Measurements from ENCODE around the gene SMIM38.

SMIM38 gene

DNA sequence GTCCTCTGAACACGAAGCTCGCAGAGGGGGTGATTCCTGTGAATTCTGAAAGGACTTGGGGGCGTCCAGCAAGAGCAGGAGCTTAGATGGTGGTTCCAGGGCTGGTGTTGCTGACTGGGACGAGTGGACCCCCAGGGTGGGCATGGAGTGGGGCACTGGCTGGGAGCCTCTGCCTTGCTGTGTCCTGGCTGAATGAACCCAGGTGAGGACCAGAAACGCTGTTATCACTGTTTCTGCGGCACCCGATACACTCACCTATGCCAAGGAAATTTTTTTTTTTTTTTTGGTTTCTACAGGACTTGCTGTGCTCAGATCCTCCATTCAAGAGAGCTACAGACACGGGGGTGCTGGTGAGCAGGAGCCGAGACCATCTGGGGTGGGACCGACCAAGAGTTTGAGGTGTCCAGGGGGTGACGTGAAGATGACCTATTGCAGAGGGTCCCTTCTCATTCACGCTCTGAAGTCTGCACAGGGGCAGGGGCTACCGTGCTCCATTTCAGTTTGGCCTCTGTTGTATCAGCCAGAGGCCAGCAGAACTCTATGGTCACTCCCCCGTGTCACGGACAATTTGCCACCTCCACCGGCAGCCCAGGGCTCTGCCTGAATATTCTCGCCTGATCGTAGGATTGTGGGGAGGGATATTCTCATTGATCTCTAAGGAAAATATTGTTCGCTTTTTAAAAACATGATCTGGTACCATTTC is 3.6 kb downstream of the SMIM38 start:
- DNase-seq (ENCODE audit: low read depth): no peak

GRCh38 chr11:69160296-69161116 is 4.8 kb downstream of the SMIM38 start:
- DNase-seq (ENCODE audit: low read depth): no peak

DNA sequence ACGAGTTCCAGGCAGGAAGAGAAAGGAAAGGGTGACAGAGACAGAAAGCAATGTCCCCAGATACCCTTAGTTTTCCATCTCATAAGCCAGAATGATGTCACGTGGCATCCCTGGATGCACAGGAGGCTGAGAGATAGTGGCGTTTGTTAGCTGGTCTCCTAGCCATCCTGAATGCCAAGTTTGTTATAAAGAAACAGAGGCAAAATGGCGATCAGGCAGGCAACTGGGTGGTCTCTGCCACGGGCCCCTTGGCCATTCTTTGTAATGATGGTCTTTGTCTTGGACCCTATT is 5.3 kb downstream of the SMIM38 start:
- DNase-seq (ENCODE audit: low read depth): no peak

GRCh38 chr11:69162505-69162904 is 6.8 kb downstream of the SMIM38 start:
- DNase-seq (ENCODE audit: low read depth): no peak

DNA sequence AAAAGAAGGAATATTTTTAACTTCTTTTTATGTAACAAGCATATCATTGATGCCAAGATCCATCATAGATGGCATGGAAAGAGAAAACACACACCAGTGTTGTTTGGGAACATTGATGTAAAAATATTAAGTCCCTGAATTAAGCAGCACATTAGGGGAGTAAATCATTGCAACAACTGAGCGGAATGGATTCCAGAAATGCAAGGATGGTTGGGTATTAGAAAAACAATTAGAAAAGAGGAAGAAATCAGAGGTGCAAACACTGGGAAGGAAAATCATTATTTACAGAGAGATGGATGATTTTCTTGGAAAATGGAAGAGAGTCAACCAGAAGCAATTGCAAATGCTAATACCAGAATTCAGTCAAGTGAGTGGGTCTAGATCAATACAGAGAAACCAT is 8.1 kb downstream of the SMIM38 start:
- no peak for DNase-seq (ENCODE audit: low read depth)

DNA sequence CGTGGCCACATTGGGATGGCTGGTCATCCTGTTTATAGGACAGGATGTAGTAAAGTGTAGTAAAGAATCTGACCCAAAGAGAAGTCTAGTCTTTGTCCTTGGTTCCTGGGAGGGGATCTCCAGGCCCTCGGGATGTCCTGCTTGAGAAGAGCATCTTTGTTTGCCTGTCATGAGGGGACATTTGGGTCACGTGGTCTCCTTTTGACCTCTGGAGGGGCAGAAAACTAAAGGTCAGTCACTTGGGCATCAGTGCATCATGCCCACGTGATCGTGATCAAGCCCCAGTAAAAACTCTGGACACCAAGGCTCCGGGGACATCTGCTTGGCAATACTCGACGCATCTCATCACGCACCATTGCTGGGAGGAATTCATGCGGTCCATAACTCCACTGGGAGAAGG is 9.1 kb downstream of the SMIM38 start:
- no peak for DNase-seq (ENCODE audit: low read depth)

DNA sequence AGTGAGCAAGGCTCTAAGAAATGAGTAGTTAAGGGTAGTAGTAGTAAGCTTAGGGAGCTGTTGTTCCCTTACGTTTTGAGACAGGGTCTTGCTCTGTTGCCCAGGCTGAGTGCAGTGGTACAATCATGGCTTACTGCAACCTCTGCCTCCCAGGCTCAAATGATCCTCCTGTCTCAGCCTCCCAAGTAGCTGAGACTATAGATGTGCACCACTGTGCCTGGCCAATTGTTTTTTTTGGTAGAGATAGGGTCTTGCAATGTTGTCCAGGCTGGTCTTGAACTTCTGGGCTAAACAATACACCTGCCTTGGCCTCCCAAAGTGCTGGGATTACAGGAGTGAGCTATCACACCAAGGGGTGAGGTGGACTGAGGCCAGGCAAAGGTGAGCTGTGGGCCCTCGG is 10.0 kb downstream of the SMIM38 start:
- no peak for DNase-seq (ENCODE audit: low read depth)

DNA sequence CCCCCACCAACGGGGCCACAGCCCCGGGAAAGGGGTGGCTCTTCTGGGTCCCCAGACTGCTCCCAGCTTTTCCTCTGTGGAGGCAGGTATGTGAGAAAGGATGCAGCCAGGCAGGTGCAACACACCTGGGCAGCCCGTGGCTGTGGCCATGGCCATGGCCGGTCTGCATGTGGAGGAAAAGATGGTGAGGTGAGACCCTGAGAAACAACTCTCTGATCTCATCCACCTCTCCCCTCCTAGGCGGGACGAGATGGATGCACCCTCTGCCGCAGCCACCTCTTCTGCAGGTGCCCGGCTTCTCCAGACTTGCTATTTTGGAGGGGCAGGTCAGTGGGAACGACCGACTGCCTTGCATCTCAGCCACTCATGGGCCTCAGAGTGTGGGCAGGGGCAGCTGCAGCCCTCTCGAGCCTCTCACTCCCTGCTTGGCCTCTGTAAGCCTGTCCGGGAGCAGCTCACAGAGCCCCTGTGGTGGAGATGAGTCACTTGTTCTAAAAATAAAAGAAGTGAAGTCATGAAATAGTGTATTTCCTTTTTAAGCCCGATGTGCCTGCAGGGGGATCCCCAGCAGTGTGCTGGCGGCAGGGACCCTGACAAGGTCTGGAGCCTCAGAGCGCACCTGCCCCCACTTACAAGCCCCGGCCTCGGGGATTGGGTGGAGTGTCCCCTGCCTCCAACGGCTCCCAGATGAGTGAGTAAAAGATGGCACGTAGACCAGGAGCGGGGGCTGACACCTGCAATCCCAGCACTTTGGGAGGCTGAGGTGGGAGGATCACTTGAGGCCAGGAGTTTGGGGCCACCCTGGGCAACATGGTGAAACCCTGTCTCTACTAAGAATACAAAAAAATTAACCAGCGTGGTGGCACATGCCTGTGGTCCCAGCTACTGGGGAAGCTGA is 10.7 kb downstream of the SMIM38 start:
- DNase-seq (ENCODE audit: low read depth): peak; percentile 92

DNA sequence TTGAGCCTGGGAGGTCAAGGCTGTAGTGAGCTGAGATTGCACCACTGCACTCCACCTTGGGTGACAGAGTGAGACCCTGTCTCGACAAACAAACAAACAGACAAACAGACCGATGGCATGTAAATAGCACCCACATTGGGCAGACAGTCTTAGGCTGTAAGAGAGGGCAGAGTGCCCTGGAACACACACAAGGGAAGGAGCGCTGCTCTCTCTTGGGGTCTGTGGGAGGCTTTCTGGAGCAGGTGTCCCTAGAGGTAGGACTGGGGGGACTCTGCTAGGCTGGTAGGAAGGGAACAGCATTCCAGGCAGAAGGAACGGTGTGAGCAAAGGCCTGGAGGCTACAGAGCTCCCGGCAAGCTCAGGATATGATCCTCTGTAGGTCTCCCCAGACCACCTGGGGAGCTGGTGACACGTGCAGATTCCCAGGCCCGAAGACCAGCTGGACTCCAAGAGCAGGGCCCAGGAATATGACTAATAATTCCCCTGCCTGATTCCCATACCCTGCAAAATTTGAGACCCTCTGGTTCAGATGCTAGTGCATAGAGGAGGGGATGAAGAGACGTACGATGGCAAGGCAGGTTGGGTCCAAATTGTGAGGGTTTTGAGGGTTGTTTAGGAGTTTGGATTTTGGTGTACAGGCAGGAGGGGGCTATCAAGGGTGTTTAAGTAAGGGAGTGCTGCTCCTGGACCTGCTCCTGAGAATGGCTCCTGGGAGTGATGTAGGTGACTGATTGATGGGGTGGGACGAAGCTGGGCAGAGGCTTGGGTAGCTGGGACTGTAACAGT is 11.6 kb downstream of the SMIM38 start:
- DNase-seq (ENCODE audit: low read depth): no peak

- DNase-seq (ENCODE audit: low read depth): peak; percentile 42
Observed at GRCh38 chr11:69167916-69168691, 12.4 kb downstream of the SMIM38 start.

DNA sequence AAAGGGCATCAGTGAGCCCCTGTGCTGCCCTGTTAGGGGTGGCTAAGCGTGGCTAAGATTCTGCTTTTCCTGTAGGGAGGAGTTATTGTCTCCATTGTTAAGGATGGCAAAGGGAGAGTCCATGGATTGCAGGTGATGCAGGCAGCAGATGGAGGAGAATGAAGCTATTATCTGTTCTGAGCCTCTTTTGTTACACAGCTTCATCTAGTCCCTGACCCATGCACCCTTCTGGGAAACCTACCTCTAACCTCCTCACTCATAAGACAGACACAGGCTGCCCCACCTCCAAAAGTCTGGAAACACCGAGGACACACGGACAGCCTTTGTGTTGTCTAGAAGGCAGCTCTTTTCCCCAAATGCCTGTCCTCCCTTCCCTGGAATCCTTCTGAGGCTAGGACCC is 13.7 kb downstream of the SMIM38 start:
- no peak for DNase-seq (ENCODE audit: low read depth)

GRCh38 chr11:69170704-69171103 is 15.0 kb downstream of the SMIM38 start:
- no peak for DNase-seq (ENCODE audit: low read depth)

GRCh38 chr11:69171476-69172240 is 15.9 kb downstream of the SMIM38 start:
- DNase-seq (ENCODE audit: low read depth): no peak

GRCh38 chr11:69172674-69173073 is 16.9 kb downstream of the SMIM38 start:
- peak; percentile 41 for DNase-seq (ENCODE audit: low read depth)

DNA sequence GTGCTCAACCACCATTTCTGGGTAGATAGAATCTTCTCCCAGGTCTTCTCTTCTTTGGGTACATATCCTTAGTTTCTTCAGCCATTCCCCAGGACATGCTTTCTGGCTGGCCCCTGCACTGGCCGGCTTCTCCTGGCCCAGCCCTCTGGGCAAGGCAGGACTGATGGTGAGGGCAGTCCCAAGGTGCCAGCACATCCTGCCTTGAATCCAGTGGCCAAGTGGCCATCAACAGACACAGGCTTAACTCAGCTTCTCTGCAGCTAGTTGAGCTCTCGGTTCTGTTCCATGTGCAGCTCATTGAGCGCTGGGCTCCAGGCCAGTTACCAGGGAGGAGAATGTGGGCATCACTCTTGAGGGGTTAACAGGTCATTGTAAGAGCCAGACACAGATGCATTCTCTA is 17.6 kb downstream of the SMIM38 start:
- DNase-seq (ENCODE audit: low read depth): peak; percentile 16

GRCh38 chr11:69173925-69174581 is 18.3 kb downstream of the SMIM38 start:
- DNase-seq (ENCODE audit: low read depth): peak; percentile 58

DNA sequence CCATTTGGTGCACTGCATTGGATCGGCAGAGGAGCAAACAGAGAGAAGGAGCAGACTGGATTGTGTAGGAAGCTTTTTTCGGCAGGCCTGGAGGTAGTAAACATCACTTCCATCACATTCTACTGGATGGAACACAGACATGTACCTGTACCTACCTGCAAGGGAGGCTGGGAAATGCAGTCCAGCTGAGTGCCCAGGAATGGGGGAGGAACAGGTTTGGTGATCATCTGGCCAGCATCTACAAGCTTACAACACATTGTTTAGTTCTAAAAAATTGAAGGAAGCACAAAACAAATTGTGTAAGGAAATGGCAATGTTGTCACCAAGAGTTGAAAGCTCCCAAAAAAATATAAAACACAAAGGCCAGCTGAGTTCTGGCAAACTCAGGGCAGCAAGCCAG is 19.1 kb downstream of the SMIM38 start:
- DNase-seq (ENCODE audit: low read depth): no peak

DNA sequence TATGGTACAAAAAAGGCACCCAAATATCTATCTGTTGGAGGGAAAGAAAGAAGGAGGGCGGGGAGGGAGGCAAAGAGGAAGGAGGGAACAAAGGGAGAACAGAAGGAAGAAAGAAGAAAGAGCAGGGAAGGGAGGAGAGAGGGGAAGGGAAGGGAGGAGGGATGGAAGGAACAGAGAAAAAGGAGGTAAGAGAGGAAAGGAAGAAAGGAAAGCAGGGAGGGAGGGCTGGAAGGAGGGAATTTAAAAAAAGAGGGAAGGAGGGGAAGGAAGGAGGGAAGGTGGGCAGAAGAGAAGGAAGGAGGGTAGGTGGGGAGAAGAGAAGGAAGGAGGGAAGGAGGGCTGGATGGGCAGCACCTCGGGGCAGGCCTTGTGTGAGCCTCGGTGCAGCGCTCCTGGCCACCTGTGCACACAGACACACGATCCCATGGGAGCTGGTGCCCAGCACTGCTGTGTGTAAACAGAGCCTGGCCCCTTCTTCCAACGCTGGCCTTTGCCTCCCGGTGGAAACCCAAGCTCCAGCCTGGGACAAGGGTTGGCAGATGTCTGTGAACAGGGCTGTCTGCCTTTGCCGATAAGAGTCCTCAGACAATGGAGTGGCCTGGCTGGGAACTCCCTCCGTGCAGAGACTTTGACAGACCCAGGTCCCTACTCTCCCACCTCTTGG is 23.2 kb downstream of the SMIM38 start:
- no peak for DNase-seq (ENCODE audit: low read depth)

GRCh38 chr11:69180226-69180625 is 24.5 kb downstream of the SMIM38 start:
- DNase-seq (ENCODE audit: low read depth): no peak
